ENCODE measurements around the gene RING1.

RING1 gene

DNA sequence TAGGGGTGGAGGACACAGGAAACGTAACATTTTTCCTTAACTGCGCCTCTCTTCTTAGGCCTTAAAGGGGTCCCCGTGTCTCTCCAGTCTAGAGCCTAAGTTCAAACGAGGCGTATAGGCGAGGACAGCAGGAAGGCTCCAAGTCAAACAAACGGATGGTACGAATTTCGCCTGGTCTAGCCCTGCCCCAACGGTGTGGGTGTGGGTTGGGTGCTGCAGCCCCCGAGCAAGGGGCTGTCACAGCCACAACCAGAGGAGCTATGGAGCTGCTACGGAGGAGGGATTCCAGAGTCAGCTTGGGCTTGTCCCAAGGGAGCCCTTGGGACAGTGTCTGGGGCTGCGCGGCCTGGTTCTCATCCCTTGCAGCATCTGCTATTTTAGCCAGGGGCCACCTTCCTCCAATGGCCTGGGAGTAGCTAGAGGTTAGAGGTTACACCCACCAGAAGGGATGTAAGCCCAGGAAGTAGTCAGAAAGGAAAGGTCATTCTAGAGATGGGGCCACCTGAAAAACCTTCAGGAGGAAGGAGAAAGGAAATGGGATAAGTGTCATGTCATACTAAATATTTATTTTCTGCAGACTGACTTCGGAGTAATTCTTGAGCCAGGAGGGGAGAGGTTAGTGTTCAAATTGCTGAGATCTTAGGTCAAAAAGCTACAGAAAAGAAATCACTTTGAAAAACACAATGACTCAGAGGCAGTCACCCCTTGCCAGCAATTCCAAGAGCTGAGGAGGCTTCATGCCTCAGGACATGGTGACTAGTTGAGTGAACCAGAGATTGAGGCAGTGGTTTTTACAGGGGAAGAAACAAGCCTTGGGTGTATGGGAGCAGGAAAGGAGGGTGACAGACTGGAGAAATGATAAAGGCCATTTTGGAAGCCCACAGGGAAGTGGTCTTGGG lies 41.7 kb downstream of the RING1 start:
- no peak for DNase-seq

DNA sequence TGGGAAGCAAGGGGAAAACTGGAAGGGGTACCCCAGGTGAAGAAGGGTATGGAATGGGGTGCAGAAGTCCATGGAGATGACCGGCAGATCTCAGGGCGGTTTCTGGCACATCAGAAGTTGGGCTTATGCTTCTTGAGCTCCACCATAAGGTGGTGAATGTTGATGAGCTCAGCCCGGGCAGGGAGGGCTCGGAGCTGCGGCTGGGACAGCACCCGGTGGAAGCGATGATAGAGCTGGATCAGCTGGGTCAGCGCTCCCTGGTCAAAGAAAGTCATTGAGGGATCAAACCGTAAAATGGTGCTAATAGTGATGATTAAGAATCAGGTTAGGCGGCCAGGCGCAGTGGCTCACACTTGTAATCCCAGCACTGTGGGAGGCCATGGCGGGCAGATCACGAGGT lies 42.4 kb downstream of the RING1 start:
- DNase-seq = no peak

DNA sequence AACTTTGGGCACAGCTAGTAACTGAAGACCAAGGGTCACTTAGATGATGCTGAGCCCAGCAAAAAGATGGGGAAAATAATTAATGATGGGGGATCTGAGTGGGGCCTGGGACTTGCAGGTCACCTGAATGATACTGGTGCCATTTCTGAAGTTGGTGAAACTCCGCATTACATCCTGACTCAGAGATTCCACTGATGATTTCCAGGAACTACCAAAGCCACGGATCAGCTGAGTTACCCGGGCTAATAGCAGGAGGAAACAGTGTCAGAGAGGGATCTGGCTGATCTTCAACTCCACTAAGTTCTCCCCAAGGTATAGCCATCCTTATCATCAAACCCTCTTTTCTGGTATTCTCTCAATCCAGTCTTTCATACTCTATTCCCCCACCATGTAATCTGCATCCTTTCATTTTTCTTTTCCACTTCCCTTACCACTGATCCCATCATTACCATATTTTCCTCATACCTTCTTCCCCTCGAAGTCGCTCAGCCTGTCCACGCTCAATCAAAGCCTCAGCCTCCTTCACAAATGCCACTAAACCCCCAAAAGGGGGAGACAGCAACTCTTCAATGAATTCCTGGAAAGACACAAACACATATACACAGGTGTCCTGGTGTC lies 43.2 kb downstream of the RING1 start:
- DNase-seq = no peak

DNA sequence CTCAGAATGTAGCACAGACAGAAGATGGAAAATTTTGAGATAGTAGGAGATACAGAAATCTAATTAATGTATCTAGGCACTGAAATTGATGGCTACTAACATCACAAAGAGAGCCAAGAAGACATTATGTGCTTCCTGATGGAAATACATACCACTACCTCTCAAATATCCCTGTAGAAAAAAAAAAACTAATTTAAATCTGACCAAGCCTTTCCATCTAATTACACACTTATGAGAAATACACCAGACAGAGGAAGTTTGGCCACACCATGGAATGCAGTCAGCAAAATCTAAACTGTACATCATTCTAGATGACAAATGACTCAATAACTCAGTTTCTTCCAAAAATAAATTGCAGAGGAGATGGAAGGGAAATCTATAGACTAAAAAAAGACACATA lies 44.5 kb downstream of the RING1 start:
- no peak for DNase-seq

DNA sequence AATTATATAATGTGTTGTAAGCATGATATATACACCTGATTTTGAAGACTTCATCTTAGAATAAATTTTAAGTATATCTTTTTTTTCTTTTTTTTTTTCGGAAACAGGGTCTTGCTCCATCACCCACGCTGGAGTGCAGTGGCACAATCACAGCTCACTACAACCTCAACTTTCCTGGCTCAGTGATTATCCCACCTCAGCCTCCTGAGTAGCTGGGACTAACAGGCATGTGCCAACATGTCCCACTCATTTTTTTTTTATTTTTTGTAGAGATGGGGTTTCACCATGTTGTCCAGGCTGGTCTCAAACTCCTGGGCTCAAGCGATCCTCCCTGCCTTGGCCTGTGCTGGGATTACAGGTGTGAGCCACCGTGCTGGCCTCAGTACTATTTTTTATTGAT lies 46.3 kb downstream of the RING1 start:
- no peak for DNase-seq

DNA sequence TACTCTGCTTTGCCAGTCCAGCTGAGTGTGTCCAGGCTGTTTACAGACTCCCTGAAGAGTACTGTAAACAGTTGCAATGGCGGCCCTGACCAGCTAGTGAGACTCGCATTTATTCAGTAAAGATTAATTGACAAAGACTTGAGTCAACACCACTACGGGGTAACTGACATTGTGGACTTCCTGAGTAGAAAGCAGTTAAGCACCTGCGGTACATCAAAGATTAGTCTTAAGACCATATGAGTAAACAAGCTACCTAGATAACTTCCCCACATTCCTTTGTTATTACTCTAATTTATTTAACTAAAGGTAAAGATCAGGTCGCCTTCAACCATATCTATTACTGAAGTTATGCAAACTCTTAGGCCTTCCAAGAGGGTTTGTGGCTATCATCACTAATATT lies 50.7 kb downstream of the RING1 start:
- no peak for DNase-seq

Data from T-helper 1 cell (primary cell).